Activated CD4-positive, alpha-beta T cell treated with anti-CD3 and anti-CD28 coated beads, Interleukin-2, Interleukin-4, amounts not matched to agents 100 ng/mL and 50 ng/mL, durations not matched to agents 16 hours and 8 hours (primary cell): Measurements from ENCODE around the gene COX18.
A peak's percentile ranks its signal among the peaks of the same experiment; 100 is the strongest.

Experiments
- DNase-seq: peaks from one replicate; pipeline ENCODE4 v3.0.0-alpha.2; 2020; ENCODE audit warnings: low spot score

The COX18 gene

DNA sequence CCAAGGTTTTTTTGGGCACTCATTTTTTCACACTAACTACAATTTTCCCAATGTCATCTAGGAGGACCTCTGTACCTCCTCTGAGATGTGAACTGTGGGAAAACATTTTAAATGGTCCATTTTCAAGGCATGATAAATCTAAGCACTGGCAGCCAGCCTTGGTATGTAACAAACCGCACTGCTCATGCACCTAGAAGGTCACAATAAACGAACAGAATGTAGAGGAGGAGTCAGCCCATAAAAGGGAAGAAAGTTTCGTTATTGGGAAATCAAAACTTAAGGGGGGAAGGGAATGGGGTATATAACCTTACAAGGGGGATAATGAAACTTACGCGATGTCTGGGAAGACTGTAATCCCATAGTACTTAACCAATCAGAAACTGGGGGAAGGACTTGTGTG, 16.4 kb downstream of the COX18 start:
- DNase-seq, result no peak

GRCh38 chr4:73051625-73052024, 17.9 kb downstream of the COX18 start:
- no peak for DNase-seq

- DNase-seq, result no peak
Observed at GRCh38 chr4:73045879-73046278, 23.6 kb downstream of the COX18 start.

DNA sequence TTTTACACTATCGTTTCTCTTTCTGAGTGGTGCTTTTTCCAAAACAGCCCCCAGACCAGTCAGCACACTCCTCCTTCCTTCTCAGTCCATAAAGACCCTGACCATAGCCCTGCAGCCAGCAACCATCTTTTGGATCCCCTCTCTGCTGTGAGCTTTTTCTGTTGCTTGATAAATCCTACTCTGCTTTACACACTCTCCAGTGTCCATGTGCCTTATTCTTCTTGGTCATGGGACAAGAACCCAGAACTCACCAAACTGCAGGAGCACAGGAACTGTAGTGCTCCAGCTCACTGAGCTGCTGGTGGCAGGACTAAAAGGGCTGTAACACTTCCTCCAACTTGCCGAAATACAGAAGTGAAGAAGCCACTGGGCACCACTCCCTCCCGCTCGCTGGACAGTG, 32.5 kb downstream of the COX18 start:
- no peak for DNase-seq

DNA sequence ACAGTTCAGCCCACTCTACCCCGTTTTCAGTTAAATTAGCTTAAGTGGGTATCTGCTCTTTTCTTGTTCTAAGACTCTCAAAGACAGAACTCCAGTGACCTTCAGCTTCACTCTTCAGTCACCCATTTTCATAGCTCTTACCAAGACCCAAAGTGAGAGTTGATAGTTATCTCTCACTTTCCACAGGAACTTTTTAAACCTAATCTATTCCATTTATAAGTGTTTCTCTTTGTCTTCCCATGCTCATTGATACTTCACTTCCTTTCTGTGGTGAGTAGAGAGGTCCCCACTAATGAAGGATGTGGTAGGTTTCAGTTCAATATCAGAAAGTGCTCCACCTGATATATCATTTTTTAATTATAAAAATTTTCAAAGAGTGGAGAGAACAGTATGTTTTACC, 33.4 kb downstream of the COX18 start:
- no peak for DNase-seq

GRCh38 chr4:73034896-73035295, 34.6 kb downstream of the COX18 start:
- no peak for DNase-seq

DNA sequence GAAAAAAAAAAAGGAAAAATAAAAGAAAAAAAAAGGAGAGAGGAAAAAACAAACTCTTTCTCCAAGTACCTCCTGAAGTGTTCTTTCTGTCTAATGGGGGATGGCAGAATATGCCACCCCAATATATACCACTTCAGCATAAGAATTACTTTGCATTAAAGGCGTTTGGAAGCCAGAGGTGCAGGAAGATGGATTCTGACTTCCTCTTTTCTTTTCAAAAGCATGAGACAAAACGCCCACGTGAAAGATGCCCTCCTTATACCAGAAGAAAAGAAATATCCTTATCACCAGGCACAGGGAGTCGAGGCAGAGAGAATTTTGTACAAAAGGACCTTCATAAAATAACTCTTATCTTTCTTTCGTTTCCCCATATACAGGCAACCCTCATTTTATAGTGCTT, 40.9 kb downstream of the COX18 start:
- no peak for DNase-seq

- peak; percentile 15 for DNase-seq
Observed at GRCh38 chr4:73021634-73022033, 47.9 kb downstream of the COX18 start.

- DNase-seq, result peak; percentile 44
Observed at GRCh38 chr4:73019462-73020047, 50.0 kb downstream of the COX18 start.

GRCh38 chr4:73018595-73018994, 50.9 kb downstream of the COX18 start:
- DNase-seq, result no peak

DNA sequence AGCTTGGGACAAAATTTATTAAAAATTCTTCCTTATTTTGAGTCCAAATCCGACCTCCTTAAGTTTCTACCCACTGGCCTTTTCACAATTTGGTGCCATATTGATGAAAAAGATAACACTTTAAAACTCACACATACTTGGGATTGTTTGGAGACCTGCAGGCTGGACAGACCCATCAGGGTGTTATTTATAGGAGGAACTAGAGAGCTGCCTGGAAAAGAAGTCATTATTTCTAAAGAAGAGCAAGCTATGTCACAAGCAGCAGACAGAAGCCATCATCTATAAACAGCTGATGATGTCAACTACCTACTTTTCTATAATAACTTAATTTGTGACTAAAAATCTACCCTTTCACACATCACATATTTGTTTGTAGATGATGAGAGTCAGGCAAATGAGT, 56.2 kb downstream of the COX18 start:
- no peak for DNase-seq

- DNase-seq, result no peak
Observed at GRCh38 chr4:73012673-73013072, 56.8 kb downstream of the COX18 start.

DNA sequence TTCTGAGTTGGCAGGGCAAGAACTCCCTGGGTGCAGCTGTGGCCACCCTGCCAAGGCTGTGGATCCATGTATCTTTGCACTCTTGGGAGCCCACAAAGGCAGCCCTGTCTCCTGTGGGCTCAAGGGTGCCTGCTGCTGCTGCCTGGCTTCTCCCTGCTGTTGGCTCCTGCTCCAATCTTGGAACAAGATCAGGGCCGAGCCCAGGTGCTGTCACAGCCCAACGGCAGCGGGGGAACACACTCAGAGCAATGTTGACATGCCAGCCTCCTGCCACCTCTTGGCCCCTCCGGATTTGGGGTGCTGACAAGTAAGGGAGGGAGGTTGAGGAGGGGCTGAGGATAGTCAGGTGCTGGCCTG, 57.9 kb downstream of the COX18 start:
- DNase-seq, result no peak

- no peak for DNase-seq
Observed at GRCh38 chr4:73010789-73011628, 58.5 kb downstream of the COX18 start.

- no peak for DNase-seq
Observed at GRCh38 chr4:73007526-73008100, 61.9 kb downstream of the COX18 start.

GRCh38 chr4:73006286-73006990, 63.1 kb downstream of the COX18 start:
- DNase-seq, result no peak

GRCh38 chr4:73005514-73005913, 64.0 kb downstream of the COX18 start:
- no peak for DNase-seq
